GM04504 (cell line): ENCODE data around the gene LIMCH1.
"Not testable (repeated sequence)": the region's sequence is repeated elsewhere in the genome, so short reads cannot be mapped to it uniquely, and the experiment has no call there.

Source experiments
- DNase-seq: peaks from one replicate; pipeline ENCODE4 v3.0.0-alpha.2; 2012; ENCODE audit warnings: low read depth

Gene LIMCH1

DNA sequence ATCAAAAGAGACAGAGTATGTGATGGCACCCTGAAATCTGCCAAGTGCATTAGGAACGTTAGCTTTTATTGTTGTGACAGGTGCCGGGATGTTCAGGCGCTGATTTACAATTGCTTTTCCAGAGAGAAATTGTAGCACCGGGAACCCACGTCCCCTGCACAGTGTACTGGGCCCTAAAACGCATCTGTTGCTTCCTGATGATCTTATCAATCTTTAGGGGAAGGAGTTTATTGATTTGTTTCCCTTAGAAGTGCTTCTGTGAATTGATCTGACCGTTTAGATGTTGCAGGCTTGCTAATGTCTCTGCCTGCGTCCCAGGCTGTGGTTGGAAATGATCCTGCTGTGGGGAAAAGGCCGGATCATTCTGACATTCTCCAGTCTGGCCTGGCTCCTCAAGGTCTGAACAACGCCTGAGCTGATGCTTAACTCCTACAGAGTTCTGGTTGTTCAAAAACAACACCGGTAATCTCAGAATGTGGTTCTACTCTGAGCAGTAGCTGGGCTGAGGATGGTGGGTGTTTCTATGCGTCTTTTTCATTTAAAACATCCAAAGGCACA, 193.7 kb downstream of the LIMCH1 start:
- DNase-seq = no peak

DNA sequence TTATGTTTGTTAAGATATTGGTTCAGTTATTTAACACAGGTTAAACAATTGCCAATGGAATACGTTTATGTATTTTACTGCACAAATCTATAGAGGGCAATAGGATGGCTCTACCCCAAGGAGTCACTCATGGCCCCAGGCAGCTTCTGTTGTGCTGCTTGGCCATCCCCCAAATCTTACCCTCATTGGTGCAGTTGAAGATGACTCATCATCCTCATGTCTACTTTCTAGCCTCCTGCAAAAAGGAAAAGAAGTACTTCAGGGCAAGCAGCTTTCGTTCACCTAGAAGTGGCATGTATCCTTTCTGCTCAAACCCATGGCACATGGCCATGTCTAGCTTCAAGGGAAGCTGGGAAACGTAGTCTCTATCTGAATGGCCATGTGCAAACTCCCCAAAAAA, 196.4 kb downstream of the LIMCH1 start:
- DNase-seq = no peak

DNA sequence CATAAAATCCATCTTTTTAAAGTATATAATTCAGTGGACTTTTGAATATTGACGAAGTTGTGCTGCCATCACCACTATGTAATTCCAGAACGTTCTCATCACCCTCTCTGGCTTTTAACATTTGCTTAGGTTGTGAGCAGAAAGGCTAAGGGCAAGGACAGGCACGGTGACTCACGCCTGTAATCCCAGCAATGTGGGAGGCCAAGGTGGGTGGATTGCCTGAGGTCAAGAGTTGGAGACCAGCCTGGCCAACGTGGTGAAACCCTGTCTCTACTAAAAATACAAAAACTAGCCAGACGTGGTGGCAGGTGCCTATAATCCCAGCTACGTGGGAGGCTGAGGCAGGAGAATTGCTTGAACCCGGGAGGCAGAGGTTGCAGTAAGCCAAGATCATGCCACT, 199.5 kb downstream of the LIMCH1 start:
- DNase-seq = not testable (repeated sequence)

DNA sequence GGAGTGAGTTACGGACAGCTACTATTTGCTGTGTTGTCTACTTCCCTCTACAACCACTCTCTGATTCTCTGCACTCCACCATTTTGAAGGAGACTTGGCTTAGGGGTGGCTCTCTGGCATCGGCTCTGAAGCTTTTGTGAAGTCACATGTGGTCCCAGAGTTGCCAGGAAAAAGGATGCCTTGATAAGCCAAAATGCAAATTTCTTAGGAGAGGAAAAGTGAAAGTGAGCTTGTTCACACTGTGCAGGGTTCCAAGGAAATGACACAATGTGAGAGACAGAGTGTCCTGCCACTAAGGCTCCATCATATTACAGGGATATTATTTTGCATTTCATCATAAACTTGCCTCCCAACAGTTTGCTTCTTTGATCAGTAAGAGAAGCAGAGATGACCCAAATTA, 203.4 kb downstream of the LIMCH1 start:
- DNase-seq = no peak

DNA sequence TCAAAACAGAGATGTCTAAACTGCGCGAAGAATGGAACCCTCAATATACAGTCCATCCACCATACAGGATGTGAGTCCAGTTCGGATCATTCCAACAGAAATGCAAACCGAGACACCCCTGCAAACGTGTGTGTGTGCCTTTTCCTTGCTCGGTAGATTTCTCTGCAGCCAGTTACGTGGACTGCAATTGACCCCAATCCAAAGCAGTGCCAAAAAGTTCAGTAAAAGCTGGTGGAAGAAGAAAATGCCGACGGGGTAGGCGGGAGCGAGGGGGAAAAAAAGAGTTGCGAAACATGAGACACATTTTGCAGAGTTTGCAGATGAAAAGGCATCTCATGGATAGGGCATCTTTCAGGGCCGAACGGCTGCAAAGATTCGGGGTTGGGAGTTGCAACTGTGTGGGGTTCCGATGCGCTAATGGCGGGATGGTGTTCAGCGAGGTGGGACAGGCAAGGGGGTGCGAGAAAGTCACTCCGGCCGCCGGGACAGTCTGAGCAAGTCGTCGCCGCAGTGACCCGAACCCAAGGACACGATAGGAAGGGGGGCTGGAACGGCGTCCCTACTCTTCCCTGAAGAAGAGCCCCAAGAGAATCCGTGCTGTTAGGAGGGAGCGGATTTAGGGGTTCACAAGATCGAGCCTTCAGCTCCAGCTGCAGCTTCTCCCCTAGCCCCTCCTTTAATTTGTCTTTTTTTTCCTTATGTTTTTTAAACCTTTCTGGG, 206.8 kb downstream of the LIMCH1 start:
- DNase-seq = no peak

- DNase-seq = no peak
Measured at GRCh38 chr4:41745292-41746024, 207.5 kb downstream of the LIMCH1 start.

DNA sequence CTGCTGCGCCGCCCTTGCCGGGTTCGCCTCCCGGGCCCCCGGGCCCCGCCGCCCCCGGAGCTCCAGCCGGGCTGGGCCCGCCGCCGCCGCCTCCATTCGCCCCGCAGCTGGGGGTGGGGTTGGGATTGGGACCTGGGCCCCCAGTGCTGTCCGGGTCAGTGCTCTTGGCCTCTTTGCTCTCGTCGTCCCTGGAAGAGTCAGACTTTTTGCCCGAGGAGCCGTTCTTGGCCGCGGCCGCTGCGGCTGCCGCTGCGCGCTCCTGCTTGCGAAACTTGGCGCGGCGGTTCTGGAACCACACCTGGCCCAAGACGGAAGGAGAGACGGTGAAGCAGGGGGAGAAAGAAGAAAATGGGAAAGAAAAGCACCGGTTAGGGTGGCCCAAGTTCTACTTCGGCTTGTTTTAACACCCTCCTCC, 208.1 kb downstream of the LIMCH1 start:
- DNase-seq = no peak

DNA sequence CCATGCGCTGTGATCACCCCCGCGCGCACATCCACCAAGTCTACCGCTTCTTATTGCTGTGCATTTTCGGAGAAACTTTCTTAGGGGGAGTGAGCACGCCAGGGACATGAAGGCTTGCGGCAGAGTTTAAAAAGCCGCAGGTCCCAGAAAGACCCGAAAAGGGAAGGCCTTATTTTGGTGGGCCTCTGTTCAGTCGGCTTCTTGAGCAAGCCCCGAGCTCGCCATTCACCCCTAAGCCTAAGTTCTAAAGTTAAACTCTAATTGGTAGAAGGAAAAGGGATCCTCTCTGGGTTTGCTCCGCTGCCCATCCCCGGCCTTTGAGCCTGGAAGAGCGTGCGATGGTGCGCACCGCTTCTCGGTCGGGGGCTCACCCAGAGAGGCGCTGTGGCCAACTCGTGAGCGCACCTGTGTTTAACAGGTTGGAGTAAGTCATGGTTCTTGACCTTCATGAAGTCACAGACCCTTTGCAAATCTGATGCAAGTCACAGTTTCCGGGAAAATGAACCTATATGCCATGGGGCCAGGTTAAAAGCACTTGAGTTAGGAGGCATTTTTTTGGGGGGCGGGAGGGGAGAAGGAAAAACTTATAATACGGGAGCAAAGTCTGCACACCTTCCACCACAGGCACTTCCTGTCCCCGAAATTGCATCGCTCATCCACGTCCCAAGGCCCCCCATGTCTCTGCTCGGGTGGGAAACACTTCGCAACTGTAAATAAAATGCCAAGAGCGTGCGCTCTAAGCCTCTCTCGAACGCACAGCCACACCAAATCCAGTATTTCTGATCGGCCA, 208.7 kb downstream of the LIMCH1 start:
- no peak for DNase-seq

DNA sequence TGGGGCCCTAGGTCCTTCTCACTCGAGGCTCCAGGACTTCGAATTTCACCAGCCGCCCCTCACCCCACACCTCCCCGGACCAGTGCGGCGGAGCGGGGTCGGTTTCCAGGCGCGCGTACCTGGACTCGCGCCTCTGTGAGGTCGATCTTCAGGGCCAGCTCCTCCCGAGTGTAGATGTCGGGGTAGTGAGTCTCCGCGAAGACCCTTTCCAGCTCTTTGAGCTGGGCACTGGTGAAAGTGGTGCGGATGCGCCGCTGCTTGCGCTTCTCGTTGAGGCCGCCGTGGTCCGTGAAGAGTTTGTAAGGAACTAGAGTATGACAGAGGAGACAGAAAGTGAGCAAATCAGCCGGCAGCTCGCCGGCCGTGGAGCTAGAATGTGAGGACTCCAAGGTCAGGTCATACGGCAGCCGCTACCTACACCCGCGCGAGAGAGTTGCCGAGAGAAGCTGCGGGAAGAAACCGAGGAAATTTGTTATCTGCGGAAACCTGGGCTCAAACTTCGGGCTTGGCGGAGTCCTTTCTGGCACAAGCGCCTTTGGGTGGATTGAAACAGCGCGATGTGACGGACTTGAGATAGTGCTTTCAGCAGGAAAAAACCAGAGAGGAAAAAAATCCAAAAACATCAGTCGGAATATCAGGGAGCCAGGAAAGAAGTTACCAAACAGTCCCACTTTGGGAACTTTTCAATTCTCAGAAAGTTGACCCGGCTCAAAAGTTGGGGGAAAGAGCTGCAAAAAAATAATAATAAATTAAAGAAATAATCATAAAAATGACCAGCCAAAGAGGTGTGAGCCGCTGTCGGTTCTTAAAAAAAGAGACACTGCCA, 209.5 kb downstream of the LIMCH1 start:
- no peak for DNase-seq

DNA sequence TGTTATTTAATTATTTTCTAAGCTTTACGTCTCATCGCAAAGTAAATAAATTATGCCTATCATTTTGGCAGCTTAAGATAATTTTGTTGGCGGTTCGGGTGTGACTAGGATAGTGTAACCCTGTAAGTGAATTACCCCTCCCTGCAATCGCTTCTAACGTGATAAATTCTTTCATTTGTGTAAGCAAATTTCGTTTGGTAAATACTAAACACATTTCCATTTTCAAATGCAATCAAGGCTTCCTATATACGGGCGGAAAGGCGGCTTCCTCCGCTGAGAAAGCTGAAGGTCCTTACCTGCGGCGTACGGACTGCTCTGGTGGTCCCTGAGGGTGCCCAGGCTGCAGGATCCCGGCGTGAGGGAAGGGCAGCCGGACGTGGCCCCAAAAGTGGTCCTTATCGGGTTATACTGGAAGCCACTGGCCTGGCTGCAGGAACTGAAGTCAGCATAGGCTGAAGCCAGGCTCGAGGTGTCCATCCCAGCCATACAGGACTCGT, 210.2 kb downstream of the LIMCH1 start:
- DNase-seq = no peak

- DNase-seq = no peak
Measured at GRCh38 chr4:41748571-41749475, 210.9 kb downstream of the LIMCH1 start, which contains the start of gene PHOX2B. PHOX2B (minus strand) TSS chr4:41748725; CDS start chr4:41748610, 115 bp downstream.

DNA sequence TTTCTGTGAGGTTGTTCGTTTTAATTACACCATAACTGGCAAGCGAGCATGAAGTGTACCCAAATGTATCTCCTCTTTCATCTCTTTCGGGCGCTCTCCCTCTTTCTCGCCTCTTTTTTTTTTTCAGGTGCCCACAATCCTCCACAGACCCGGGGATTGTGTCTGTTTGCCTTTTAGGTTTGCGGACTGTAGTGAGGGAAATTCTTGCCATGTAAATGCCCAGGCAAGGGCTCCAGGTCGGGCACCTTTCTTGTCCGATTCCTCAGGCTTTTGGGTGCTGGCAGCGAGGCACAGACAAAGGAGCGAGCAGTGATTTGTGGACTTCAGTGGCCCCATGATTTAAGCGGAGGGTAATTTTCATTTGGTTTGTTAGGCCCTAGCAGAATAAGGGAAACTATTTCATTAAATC, 211.7 kb downstream of the LIMCH1 start:
- DNase-seq = no peak
